ENCODE data around the gene ERH.

DNA sequence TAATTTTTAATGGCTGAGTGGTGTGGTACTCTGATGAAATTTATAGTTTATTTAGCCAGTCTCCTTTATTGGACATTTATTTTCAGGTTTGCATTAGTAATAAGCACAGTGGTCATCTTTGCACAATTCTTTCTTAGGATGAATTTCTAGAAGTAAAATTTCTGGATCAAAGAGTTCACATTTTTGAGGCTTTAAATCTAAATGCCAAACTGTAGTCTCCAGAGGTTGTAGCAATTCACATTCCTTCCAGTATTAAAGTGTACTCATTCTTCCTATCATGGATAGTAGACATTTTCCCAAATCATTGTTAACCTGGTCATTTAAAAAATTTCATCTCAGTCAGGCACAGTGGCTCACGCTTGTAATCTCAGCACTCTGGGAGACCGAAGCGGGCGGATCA lies 25.2 kb upstream of the ERH start:
- TF ChIP-seq, protein P1, sequence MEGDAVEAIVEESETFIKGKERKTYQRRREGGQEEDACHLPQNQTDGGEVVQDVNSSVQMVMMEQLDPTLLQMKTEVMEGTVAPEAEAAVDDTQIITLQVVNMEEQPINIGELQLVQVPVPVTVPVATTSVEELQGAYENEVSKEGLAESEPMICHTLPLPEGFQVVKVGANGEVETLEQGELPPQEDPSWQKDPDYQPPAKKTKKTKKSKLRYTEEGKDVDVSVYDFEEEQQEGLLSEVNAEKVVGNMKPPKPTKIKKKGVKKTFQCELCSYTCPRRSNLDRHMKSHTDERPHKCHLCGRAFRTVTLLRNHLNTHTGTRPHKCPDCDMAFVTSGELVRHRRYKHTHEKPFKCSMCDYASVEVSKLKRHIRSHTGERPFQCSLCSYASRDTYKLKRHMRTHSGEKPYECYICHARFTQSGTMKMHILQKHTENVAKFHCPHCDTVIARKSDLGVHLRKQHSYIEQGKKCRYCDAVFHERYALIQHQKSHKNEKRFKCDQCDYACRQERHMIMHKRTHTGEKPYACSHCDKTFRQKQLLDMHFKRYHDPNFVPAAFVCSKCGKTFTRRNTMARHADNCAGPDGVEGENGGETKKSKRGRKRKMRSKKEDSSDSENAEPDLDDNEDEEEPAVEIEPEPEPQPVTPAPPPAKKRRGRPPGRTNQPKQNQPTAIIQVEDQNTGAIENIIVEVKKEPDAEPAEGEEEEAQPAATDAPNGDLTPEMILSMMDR (IDR thresholded peaks at IDR 0.05): no peak
- TF ChIP-seq EZH2 (IDR thresholded peaks at IDR 0.05): no peak
